HG02870 (cell line): ENCODE measurements around the gene ATP8A1.

Source experiments
- ATAC-seq: cut with Tn5 transposase; IDR thresholded peaks from one replicate; pipeline ENCODE4 v1.9.1; 2021; ENCODE audit warnings: mild to moderate bottlenecking, moderate library complexity; ENCODE audit not compliant: unreplicated experiment

The ATP8A1 gene

DNA sequence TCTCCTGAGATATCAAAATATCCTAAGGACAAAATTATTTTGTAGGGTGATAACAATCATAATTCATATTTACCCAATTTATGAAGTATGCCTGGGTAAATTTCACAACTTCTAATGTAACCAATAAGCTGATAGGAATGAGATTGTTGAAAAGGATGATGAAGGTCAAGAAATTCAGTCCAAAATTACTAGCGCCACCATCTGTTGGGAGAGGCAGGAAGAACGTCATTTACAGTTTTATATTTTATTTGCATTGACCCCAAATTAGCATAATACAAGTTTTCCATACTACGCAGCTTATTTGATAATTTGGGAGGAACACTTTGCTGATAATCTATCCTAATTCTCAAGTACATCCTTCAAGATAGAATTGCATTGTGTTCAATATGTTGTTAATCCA lies 78.7 kb downstream of the ATP8A1 start:
- ATAC-seq, result no peak

DNA sequence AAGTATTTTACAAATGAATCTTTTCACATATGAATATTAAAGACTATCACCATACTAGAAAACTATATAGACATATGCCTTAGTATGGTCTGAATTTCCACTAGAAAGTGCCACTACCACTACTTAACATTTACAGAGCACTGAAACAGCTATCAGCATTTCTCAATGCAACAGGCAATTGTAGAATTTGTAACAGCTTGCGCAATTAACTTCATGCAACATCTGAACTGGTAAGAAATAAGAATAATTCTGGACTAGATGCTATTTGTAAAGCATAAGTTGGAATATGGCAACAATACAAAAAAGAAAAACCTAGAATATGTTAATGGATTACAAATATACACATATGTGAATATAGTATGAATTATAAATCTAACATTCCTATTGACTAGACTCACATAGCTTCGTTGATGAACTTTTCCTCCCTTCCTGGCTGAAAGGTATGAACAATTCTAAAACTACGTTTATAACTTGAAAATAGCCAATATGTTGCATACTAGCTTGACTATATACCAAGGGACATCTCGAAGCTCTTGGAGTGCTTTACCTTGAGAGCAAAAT lies 82.0 kb downstream of the ATP8A1 start:
- no peak for ATAC-seq

DNA sequence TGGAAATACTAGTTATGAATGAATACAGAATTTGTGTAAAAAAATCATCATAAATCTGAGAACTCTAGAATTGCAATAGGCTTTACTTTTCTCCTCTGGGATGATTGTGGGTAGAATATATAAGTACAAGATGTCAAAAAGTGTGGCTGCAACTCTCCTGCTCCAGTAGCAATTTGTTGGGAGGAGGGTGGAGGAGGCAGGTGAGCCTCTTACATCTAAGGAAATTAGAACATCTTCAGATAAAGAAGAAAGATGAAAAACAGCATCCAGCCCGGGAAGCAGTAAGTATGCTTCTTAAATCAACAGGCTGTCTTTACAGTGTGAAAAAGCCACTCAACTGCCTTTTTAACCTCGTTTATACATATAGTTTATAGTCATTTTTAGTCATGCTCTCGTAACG lies 83.7 kb downstream of the ATP8A1 start:
- ATAC-seq, result no peak

DNA sequence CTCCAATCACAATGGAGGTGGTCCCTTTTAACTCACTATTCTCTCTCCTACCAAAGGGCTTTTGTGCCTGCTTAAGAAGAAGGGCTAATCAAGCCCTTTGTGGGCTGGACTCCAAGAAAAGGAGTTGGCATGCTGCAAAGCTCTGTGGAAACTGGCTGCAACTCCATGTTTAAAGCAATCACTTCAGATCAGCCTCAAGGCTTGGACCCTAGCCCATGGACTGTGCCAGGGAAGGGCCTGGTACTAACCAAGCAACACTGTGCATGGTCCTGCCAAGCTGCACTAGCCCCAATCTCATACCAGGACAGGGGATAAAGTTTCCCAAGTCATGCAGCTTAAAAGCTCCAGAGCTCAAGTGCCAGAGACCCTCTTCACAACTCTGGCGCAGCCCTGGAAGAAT lies 86.7 kb downstream of the ATP8A1 start:
- no peak for ATAC-seq

DNA sequence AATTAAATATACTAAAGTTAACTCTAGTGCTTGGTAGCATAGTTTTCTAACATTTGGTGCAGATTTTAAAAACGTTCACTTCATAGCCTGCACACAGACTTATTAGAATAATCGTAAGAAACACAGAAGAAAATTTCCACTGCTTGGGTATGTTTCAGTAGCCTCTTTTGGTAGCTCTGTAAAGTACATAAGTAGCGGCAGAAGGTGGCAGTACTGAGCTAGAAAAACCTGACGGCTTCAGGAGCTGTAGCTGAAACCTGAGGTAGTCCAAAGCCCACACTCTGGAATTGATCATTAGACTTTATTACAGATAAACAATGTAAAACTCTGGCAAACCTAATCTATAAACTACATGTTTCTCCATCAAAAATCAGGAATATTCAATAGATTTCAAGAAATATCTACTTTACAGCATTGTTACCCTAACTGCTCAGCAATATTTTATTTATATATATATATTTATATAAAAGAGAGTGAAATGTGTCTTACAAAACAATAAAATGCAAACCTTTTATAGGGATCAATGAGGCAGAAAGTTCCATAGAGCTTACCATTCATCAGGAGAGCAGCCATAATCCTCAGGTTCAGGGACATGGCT lies 88.2 kb downstream of the ATP8A1 start:
- peak; percentile 96 for ATAC-seq

DNA sequence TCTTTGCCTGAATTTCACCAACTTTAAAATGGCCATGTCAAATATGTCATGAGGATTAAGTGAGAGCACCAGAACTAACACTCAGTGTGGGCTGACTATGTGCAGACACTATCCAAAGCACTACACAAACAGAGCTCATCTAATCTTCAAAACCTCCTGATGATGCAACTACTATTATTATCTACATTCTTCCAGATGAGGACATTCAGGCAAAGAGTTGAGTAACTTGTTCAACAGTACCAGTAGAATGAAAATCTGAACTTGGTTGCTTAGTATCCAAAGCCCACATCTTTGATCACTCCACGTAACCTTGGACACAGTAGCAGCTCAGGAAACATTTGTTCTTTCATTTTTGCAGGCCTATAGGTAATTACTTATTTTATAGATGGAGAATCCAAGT lies 90.1 kb downstream of the ATP8A1 start:
- no peak for ATAC-seq

DNA sequence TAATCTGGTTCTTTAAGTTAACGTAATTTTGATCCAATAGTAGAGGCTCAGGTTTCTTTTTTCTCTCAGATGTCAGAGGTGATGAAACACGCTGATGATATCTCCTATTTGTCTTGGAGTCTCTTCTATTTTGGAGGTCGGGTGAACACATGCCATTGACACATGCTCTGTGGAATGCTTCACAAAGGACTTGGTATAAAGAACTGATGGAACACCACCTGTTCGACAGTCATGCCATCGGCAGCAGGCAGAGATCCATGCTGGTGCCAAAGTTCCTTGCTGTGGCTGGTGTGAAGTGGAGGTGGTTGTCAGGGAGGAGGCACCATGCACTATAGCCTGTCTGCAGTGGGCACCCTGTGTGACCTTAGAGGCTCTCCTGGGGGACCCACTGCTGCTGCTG lies 94.9 kb downstream of the ATP8A1 start:
- ATAC-seq, result no peak

DNA sequence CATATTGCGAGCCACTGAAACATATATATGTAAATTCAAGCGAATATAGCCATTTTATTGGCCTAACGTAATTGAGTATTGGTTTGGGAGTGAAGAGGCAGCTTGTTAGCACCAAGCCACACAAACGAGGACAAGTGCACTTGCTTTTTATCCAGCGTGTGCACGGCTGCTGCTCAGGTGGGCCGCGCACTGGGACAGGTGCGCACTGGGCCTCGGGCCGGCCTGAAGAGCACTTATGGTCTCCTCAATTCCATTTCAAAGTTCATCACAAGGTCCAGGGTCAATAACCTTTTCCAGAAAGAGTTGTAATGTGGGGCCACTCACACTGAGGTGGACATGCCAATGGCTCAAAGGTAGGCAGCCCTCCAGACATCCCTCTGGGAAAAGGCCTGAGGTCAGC lies 95.9 kb downstream of the ATP8A1 start:
- no peak for ATAC-seq

DNA sequence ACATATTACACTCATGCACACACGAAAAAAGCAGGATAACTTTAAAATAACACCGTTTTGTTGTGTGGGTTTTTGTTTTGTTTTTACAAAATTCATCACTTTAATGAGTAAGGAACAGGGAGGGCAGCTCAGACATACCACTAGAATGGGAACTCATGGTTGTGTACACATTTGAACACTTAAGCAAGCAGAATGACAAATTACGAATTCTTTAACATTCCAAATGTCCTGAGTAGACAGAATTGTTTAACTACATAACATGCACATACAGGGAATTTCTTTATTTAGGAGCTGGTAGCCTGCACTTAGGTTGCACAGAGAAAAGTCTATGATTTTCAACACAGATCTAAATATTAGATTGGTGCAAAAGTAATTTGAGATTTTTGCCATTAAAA lies 96.4 kb downstream of the ATP8A1 start:
- no peak for ATAC-seq

DNA sequence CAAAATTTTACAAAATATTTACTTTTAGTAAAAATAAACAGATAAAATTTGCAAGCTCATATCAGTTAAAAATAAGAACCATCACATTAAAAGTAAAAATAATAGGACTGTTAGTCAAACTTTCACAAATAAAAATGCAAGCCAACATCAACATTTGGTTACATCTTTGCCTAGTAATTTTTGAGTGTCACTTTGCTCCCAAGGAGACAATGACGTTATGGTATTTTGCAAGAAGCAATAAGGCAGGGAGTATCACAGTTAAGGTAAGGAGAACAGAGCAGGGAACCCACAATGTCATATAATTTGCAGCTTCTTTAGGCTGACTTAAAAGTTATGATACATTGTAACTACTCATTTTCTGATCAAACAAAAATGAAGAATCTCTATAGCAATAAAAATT lies 98.7 kb downstream of the ATP8A1 start:
- no peak for ATAC-seq

DNA sequence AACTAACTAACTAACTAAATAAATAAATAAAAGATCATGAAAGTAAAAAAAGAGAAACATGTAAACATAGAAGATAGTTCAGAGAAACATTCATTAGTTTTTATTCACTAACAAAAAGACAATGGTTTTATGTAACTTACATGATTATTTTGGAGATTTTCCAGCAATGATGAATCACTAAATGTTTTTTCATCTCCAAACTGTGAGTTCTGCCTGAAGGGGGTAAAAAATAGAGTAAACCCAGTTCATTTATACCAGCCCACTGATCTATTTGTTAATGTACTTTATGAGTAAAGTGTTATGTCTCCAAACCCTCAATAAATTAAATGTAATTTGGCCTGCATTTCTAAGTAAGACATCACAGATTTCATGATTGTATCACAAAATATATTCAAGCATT lies 101.1 kb downstream of the ATP8A1 start:
- no peak for ATAC-seq

DNA sequence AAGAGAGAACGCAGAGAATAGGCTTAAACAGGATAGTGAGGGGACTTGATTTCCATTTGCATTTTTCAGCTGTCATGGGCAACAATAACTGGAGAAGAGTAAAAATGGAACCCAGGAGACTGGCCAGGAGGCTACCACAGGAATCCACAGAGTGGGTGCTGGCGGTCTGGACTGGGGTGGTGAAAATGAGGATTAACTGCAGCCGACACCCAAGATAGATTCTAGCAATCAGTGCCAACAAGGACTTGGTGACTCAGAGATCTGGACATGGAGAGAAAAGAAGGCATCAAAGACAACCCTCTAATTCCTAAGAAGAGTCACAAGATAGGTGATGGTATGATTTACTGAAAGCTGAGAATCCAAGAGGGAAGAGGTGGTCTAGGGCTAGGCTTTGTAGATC lies 102.8 kb downstream of the ATP8A1 start:
- no peak for ATAC-seq

DNA sequence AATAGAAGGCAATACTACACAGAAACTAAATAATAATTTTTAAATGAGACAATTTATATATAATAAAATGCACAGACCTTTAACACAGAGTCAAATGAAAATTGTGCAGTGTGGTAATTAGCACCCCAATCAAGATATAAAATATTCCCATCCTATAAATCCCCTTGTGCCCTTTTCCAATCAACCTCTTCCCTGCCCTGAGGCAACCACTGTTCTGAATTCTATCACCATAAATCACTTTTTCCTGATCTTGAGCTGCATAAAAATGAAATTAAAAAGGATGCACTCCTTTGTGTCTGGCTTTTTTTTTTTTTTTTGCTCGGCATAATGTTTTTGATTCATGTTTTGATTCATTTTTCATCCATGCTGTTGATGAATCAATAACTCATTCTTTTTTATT lies 107.0 kb downstream of the ATP8A1 start:
- ATAC-seq, result no peak

DNA sequence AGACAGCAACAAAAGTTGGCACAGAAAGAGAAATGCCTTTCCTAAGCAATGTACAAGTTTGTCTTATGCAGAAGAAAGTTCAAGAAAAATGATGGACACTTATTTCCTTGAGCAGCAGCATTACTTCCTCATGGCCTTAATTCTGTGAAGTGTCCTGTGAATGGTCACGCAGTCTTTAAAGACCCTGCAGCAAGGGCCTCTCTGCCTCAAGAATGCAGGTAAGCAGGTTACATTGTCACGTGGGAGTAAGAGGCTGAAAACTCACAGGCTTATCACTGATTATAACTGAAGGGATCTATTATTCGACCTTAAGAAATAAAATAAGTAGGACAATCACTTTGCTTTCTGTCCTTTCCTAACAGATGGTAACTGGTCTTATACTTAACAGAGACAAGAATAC lies 109.1 kb downstream of the ATP8A1 start:
- no peak for ATAC-seq

DNA sequence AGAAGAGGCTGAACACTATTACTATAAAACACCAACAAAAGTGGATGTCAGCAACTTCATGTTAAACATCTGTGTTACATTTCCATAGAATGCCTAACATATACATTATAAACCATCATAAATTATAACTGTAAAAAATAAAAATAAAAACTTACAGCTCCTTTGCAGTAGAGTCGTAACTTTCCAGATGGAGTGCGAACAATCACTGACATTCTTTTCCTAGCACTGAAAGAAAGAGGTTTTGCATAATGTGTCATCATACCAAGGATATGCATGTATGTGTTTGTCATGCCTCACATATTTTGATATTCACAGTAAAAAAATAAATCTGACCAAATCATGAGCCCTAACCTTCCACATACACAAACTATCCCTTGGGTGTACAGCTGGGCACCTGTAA lies 113.1 kb downstream of the ATP8A1 start:
- no peak for ATAC-seq

DNA sequence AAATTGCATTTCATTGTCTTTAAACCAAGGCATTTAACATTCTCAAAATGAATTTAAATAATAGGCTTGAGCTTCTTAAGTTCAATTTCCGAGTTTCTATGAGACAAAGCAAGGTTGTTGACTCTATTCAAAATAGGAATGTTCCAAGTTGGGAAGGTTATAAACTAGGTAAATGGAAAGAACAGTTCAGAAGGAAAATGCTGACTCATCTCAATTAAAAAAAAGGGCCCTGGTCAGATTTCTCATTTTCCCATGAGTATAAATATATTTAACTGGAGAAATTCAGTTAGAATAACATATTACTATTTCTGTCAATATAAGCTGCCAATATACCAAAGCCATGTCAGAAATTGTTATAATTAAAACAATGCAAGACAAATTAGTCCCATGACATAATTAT lies 113.8 kb downstream of the ATP8A1 start:
- ATAC-seq, result no peak

DNA sequence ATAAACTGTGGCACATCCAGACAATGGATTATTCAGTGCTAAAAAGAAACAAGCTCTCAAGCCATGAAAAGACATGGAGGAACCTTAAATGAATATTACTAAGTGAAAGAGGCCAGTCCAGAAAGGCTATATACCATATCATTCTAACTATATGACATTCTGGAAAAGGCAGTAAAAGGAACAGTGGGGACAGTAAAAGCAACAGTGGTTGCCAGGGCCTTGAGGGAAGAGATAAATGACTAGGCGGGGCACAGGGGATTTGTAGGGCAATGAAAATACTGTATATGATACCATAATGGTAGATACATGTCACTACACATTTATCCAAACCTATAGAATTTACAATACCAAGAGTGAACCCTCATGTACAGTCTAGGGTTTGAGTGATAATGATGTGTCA lies 115.3 kb downstream of the ATP8A1 start:
- ATAC-seq, result no peak

DNA sequence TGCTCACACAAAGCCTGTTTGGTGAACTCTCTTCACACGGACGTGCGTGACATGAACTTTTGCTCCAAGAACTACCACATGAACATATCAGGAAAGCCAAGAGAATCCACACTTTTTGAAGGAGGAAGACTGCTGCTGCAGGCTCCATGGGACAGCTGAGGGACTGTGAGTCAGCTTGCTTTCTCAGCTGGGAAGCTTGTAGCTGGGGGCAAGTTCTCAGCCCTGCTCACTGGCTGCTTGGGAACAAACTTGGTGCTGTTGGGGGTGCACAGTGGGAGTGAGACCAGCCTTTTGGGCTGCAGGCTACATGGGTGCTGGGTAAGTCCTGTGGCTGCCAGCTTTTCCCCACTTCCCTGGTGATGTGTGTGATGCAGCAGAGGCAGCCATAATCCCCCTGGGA lies 123.9 kb downstream of the ATP8A1 start:
- ATAC-seq, result no peak

DNA sequence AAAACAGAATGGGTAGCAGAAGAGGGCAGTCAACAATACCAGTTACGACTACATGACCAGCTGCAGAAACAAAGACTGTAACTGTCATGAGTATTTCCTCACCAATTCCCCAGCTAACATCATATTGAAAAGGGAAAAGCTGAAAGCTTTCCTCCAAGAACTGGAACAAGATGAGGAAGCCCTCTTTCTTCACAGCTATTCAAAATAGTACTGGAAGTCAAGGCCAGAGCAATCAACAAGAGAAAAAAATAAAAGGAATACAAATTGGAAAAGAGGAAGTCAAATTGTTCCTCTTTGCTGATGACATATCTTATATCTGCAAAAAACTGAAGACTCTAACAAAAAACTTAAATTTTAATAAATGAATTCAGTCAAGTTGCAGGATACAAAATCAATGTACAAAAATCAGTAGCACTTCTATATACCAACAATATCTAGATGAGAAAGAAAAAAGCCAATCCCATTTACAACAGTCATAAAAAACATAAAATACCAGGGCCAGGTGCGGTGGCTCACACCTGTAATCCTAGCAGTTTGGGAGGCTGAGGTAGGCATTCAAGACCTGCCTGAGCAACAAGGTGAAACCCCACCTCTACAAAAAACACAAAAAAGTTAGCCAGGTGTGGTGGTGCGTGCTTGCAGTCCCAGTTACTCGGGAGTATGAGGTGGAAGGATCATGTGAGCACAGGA lies 125.4 kb downstream of the ATP8A1 start:
- no peak for ATAC-seq

DNA sequence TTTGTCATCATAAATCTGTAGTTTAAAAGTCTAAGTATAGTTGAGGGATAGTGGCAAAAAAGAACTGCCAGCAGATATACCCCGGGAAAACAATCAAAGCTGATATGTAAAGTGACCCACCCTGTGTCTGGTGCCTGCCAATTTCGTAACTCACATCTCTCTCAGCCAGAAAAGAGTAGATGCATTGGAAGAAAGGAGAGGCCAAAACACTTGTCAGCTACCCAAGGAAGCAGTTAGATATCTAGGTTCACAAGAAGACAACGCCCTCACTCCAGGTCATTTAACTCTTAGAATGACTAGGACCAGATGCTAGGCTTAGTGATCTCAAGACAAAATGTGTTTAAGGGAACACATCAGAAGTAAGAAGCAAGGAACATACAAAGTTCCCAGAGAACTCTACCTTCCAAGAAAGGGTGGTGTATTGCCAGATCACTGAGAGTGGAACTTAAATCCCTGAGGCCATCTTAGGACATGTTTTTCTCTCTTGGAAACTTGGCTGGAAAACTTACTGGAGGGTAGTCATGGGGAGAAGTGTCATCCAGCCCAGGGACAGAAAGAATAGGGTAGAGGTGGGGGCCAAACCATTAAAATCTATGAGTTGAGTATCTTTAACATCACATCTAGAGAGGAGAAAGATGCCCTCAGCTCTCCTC lies 133.7 kb downstream of the ATP8A1 start:
- no peak for ATAC-seq

DNA sequence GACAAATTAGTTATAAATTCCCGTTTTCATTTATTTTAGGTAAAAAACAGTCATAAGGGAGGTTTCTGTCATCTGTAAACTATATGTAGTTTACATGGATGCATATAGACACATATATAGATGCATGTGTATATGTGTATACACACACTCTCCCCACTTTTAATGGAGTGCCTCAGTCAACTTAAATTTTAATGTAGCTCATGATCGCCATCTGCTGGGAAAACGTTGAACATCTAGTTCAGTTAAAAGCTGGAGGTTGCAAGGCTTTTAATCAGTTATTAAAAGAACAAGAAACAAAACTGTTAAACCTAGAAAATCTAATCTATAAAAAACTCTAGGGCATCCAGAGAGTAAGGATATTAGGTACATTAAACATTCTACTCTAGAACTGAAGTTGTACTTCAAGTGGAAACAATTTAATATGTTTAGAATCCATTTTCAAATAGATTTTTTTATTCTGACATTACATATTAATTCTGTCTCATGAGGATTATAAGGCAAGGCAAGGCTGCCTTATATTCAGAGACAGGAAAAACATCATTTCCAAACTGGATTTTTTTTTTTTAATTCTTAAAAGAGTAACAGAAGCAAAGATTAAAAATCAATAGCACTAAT lies 137.0 kb downstream of the ATP8A1 start:
- ATAC-seq, result peak; percentile 61
